Hippocampal formation (tissue), 2 donors: ENCODE data around the gene BCL7B.
"Not testable (repeated sequence)": the region's sequence is repeated elsewhere in the genome, so short reads cannot be mapped to it uniquely, and the experiment has no call there.

Source experiments
- DNase-seq, 2 donors: peaks; one replicate each; lab custom pipeline; 2025; lab: John Stamatoyannopoulos, UW

BCL7B gene

GRCh38 chr7:73572767-73573186 is 15.3 kb upstream of the BCL7B start:
- DNase-seq, result no peak

GRCh38 chr7:73570977-73571376 is 13.5 kb upstream of the BCL7B start:
- DNase-seq, result no peak

GRCh38 chr7:73570521-73570920 is 13.0 kb upstream of the BCL7B start:
- DNase-seq, result no peak

GRCh38 chr7:73569042-73569608 is 11.6 kb upstream of the BCL7B start:
- DNase-seq, result no peak

- no peak for DNase-seq
Measured at GRCh38 chr7:73567846-73568685, 10.6 kb upstream of the BCL7B start.

- no peak for DNase-seq
Measured at GRCh38 chr7:73567140-73567539, 9.7 kb upstream of the BCL7B start.

GRCh38 chr7:73566431-73566830 is 8.9 kb upstream of the BCL7B start:
- not testable (repeated sequence) for DNase-seq

GRCh38 chr7:73565675-73566340 is 8.3 kb upstream of the BCL7B start:
- DNase-seq, result no peak

- DNase-seq, result no peak
Measured at GRCh38 chr7:73560109-73560835, 2.8 kb upstream of the BCL7B start.

- peak; percentile 85 to 89 for DNase-seq
Measured at GRCh38 chr7:73557108-73557396, 438 bp downstream of the BCL7B start.

- no peak for DNase-seq
Measured at GRCh38 chr7:73556208-73557107, 1.0 kb downstream of the BCL7B start.

- no peak for DNase-seq
Measured at GRCh38 chr7:73555411-73555982, 2.0 kb downstream of the BCL7B start.

GRCh38 chr7:73550093-73550492 is 7.4 kb downstream of the BCL7B start:
- DNase-seq, result not testable (repeated sequence)

- DNase-seq, result no peak
Measured at GRCh38 chr7:73549176-73549575, 8.3 kb downstream of the BCL7B start.

- no peak for DNase-seq
Measured at GRCh38 chr7:73547841-73548240, 9.6 kb downstream of the BCL7B start.

GRCh38 chr7:73544678-73545077 is 12.8 kb downstream of the BCL7B start:
- DNase-seq, result no peak

GRCh38 chr7:73541722-73542121 is 15.8 kb downstream of the BCL7B start:
- DNase-seq, result no peak

GRCh38 chr7:73539709-73540108 is 17.8 kb downstream of the BCL7B start:
- no peak for DNase-seq

- not testable (repeated sequence) for DNase-seq
Measured at GRCh38 chr7:73538510-73538909, 19.0 kb downstream of the BCL7B start.

- DNase-seq, result no peak
Measured at GRCh38 chr7:73537051-73537450, 20.4 kb downstream of the BCL7B start.

- DNase-seq, result no peak
Measured at GRCh38 chr7:73536479-73536878, 21.0 kb downstream of the BCL7B start.
